C4-2B (cell line): Measurements from ENCODE around the gene DNAJC9.

Experiments used
- ZFX ChIP-seq: fragments of 450-650 bp; IDR thresholded peaks from 2 replicates; pipeline ENCODE4 v1.6.1; 2017
- TF ChIP-seq, protein P1 (sequence below): fragments of 450-650 bp; conservative IDR thresholded peaks from 2 replicates; pipeline ENCODE4 v1.5.1; 2017; ENCODE audit warnings: mild to moderate bottlenecking

DNA sequence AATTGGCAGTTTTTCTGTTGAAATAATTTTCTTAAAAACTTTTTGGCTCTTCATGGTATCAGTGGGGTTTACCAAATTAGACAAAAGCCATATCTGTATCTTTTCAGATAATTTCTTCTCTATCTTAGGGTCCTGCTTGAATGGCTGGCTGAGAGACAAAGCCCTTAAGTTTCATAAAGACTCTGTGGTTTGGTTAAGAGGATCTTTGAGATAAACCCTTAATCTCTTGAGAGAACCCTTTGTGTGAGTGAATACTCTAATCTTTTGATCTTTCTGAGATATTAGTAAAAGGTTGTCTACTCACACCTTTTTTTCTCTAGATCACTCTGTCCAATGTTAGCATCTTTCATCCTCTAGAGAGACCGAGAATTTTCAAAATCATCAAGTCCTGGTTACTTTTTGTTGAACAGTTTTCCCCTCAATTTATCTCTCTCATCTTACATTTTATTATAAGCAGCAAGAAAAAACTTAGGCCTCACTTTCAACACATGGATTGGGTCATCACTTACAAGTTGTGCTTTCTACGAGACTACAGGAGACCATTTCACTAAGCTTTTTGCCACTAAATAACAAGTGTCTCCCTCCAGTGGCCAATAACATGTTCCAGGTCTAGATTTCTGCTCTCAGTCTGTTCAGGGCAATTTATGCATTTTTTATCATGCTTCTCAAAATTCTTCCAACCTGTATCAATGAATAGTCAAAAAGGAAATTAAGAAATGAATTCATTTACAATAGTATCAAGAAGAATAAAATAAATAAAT, 28.4 kb downstream of the DNAJC9 start:
- TF ChIP-seq, protein P1, sequence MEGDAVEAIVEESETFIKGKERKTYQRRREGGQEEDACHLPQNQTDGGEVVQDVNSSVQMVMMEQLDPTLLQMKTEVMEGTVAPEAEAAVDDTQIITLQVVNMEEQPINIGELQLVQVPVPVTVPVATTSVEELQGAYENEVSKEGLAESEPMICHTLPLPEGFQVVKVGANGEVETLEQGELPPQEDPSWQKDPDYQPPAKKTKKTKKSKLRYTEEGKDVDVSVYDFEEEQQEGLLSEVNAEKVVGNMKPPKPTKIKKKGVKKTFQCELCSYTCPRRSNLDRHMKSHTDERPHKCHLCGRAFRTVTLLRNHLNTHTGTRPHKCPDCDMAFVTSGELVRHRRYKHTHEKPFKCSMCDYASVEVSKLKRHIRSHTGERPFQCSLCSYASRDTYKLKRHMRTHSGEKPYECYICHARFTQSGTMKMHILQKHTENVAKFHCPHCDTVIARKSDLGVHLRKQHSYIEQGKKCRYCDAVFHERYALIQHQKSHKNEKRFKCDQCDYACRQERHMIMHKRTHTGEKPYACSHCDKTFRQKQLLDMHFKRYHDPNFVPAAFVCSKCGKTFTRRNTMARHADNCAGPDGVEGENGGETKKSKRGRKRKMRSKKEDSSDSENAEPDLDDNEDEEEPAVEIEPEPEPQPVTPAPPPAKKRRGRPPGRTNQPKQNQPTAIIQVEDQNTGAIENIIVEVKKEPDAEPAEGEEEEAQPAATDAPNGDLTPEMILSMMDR: peak; percentile 66
- no peak for TF ChIP-seq ZFX
